Neuronal stem cell (in vitro differentiated cells): ENCODE results near the gene ERC1.

Experiments used
- DNase-seq: peaks from one replicate; pipeline ENCODE4 v3.0.0-alpha.2; 2013; ENCODE audit warnings: low spot score
- H2AFZ ChIP-seq: one replicate; pipeline ENCODE4 v1.6.1; 2013; ENCODE audit warnings: mild to moderate bottlenecking, low read length, inconsistent platforms
- H2AK5ac ChIP-seq: 2 replicates; pipeline ENCODE4 v1.6.1; 2013; ENCODE audit warnings: low read depth, mild to moderate bottlenecking, inconsistent platforms, low read length, moderate library complexity, mixed read lengths
- H2BK120ac ChIP-seq: 2 replicates; pipeline ENCODE4 v1.6.1; 2013; ENCODE audit warnings: low read depth, mild to moderate bottlenecking, inconsistent platforms, low read length, moderate library complexity, mixed read lengths
- H2BK12ac ChIP-seq: one replicate; pipeline ENCODE4 v1.6.1; 2013; ENCODE audit warnings: low read length, inconsistent platforms
- H2BK15ac ChIP-seq: 2 replicates; pipeline ENCODE4 v1.6.1; 2013; ENCODE audit warnings: mild to moderate bottlenecking, low read length, inconsistent platforms, mixed read lengths
- H2BK5ac ChIP-seq: one replicate; pipeline ENCODE4 v1.6.1; 2013; ENCODE audit warnings: inconsistent platforms, mild to moderate bottlenecking, low read length, moderate library complexity
- H3K14ac ChIP-seq: one replicate; pipeline ENCODE4 v1.6.1; 2013; ENCODE audit warnings: low read length, inconsistent platforms
- H3K18ac ChIP-seq: 2 replicates; pipeline ENCODE4 v1.6.1; 2013; ENCODE audit warnings: low read length, inconsistent platforms
- H3K23ac ChIP-seq: 2 replicates; pipeline ENCODE4 v1.6.1; 2013; ENCODE audit warnings: low read depth, mild to moderate bottlenecking, mixed read lengths, low read length, inconsistent platforms; ENCODE audit not compliant: poor library complexity
- H3K27ac ChIP-seq: replicated peaks from 3 replicates; pipeline ENCODE4 v1.5.1; 2013; ENCODE audit warnings: low read length, inconsistent platforms
- H3K27me3 ChIP-seq, 3 experiments: 2 replicates each; pipeline ENCODE4 v1.6.1; 2013; ENCODE audit warnings: low read length in 3 of 3, mild to moderate bottlenecking in 2 of 3, inconsistent platforms in 1 of 3, low read depth in 1 of 3, mixed read lengths in 1 of 3, moderate library complexity in 1 of 3; ENCODE audit not compliant: control insufficient read depth in 3 of 3, insufficient read depth in 3 of 3
- H3K36me3 ChIP-seq, 2 donors: replicated peaks in 1 of 2; 2 replicates each; pipeline ENCODE4 v1.6.1; 2013; ENCODE audit warnings: low read length in 2 of 2; ENCODE audit not compliant: control insufficient read depth in 2 of 2, insufficient read depth in 2 of 2
- H3K4ac ChIP-seq: 2 replicates; pipeline ENCODE4 v1.6.1; 2013; ENCODE audit warnings: inconsistent platforms, mild to moderate bottlenecking, low read length, moderate library complexity
- H3K4me1 ChIP-seq, 2 donors: 1 replicate in 1 of 2; 2 replicates in 1 of 2; pipeline ENCODE4 v1.6.1; 2013; ENCODE audit warnings: low read length in 2 of 2, low read depth in 1 of 2; ENCODE audit not compliant: control insufficient read depth in 2 of 2, insufficient read depth in 1 of 2
- H3K4me2 ChIP-seq: one replicate; pipeline ENCODE4 v1.6.1; 2013; ENCODE audit warnings: mild to moderate bottlenecking, low read length, inconsistent platforms; ENCODE audit not compliant: insufficient read depth, poor library complexity, severe bottlenecking
- H3K4me3 ChIP-seq, 2 donors: 2 replicates each; pipeline ENCODE4 v1.5.1; 2013; ENCODE audit warnings: low read length in 2 of 2, mild to moderate bottlenecking in 2 of 2, inconsistent platforms in 1 of 2, moderate library complexity in 1 of 2
- H3K79me1 ChIP-seq: one replicate; pipeline ENCODE4 v1.6.1; 2013; ENCODE audit warnings: low read depth, mild to moderate bottlenecking, inconsistent platforms, low read length, moderate library complexity
- H3K9ac ChIP-seq: one replicate; pipeline ENCODE4 v1.6.1; 2013; ENCODE audit warnings: mild to moderate bottlenecking, low read depth, low read length, inconsistent platforms; ENCODE audit not compliant: poor library complexity
- H3K9me3 ChIP-seq, 2 donors: replicated peaks in 1 of 2; 2 replicates each; pipeline versions ENCODE3 to v1.6.1; 2013; ENCODE audit warnings: low read length in 2 of 2, mild to moderate bottlenecking in 2 of 2, inconsistent platforms in 1 of 2, low read depth in 1 of 2, mixed read lengths in 1 of 2, moderate library complexity in 1 of 2; ENCODE audit not compliant: control insufficient read depth in 2 of 2, insufficient read depth in 1 of 2
- H4K8ac ChIP-seq: one replicate; pipeline ENCODE4 v1.6.1; 2013; ENCODE audit warnings: low read depth, mild to moderate bottlenecking, inconsistent platforms, low read length, moderate library complexity
- H4K91ac ChIP-seq: one replicate; pipeline ENCODE4 v1.6.1; 2013; ENCODE audit warnings: low read length, low read depth, mild to moderate bottlenecking, inconsistent platforms; ENCODE audit not compliant: poor library complexity
- WGBS, 2 donors: extraction: QIAGEN DNeasy Blood & Tissue Kit; methylation state at CpG; one replicate each; pipeline ENCODE4 v1.1.7; 2013; ENCODE audit warnings: missing lambda C conversion rate in 2 of 2, mixed read lengths in 1 of 2; ENCODE audit not compliant: insufficient read length in 2 of 2, insufficient replicate concordance in 1 of 2; ENCODE audit errors: extremely low coverage in 2 of 2; 5-methylcytosine and 5-hydroxymethylcytosine counted together

ERC1 gene

GRCh38 chr12:1518591-1519516, 527.8 kb downstream of the ERC1 start:
- Histone ChIP-seq H2AK5ac (peak overlapping the region; percentile 98), H2BK5ac (peak overlapping the region; percentile 89), H2BK12ac (peak overlapping the region; percentile 98), H3K36me3 (no peaks in the 10 kb centered on the region), H3K27ac (no peak overlapping the region), H3K18ac (peak overlapping the region; percentile 92), H3K14ac (peak overlapping the region; percentile 15), H3K79me1 (no peaks in the 10 kb centered on the region), H3K4ac (no peak overlapping the region), H3K27me3 (peaks cover 0 to 21% (median 0%) of the 10 kb centered on the region in 3 experiments), H3K9me3 (peaks cover 3 to 17% of the 10 kb centered on the region in 2 donors), H2BK120ac (peak overlapping the region; percentile 75), H3K4me1 (peaks cover 4 to 25% of the 10 kb centered on the region in 2 donors), H3K4me3 (no peak overlapping the region), H2AFZ (no peak overlapping the region), H4K8ac (no peak overlapping the region), H2BK15ac (peak overlapping the region; percentile 99), H3K9ac (no peak overlapping the region), H4K91ac (no peak overlapping the region), H3K23ac (no peak overlapping the region), H3K4me2 (no peak overlapping the region)
- no peak for DNase-seq
- WGBS, 2 donors: no CpG with 5 or more reads among the region's 29 CpGs

DNA sequence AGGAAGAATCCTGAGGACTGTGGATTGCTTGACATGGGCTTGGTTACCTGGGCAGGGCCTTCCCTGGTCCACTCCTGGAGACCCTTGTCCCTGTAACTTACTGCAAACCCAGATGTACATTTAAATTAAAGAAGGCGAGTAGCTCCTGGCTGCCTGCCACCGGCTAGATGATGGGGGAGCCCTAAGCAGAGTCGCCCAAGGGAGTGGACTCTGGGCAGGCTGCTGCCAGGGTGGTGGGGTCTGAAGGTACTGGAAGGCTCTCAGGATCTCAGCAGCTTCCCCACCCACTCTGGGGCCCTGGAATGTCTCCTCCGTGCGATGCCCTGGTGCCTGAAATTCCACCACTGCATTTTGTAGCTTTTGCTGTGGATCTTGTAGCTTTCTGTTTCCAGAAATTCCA, 528.6 kb downstream of the ERC1 start:
- Histone ChIP-seq H3K36me3 (no peaks in the 10 kb centered on the region), H2BK120ac (no peak overlapping the region), H3K4me3 (no peak overlapping the region), H4K91ac (no peak overlapping the region), H3K27ac (no peak overlapping the region), H3K4me1 (peaks cover 4 to 29% of the 10 kb centered on the region in 2 donors), H3K4me2 (no peak overlapping the region), H2BK12ac (no peak overlapping the region), H4K8ac (no peak overlapping the region), H3K9ac (no peak overlapping the region), H3K14ac (no peak overlapping the region), H2AK5ac (peak overlapping the region; percentile 87), H2BK5ac (peak overlapping the region; percentile 79), H2AFZ (no peak overlapping the region), H3K23ac (no peak overlapping the region), H3K27me3 (peaks cover 0 to 26% (median 0%) of the 10 kb centered on the region in 3 experiments), H3K18ac (peak overlapping the region; percentile 9), H3K4ac (no peak overlapping the region), H3K79me1 (no peaks in the 10 kb centered on the region), H2BK15ac (peak overlapping the region; percentile 80), H3K9me3 (peaks cover 2 to 17% of the 10 kb centered on the region in 2 donors)
- WGBS, 2 donors: no CpG with 5 or more reads among the region's 5 CpGs
- no peak for DNase-seq

DNA sequence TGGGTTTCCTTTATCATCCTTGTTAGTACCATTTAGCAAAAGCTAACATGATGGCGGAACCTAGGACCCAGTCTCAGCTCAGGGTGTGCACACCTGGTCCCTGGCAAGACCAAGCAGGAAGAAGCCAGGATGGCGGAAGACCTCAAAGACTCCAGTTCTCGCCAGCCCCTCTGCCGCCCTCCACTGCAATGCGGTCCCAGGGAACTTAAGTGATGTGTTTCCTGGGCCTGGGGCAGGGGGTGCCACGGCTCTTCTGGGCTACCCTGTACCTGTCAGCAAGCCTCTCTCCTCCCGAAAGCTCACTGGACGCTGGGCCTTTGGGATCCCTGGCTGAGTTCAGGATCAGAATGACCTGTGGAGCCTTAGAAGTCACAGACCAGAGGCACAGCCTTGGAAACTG, 532.0 kb downstream of the ERC1 start:
- DNase-seq: no peak
- no CpG with 5 or more reads among the region's 8 CpGs for WGBS, 2 donors
- peak overlapping the region; percentile 77 for H3K18ac ChIP-seq
- no peak overlapping the region for H3K9ac ChIP-seq
- no peak overlapping the region for H3K4me3 ChIP-seq
- H2BK120ac ChIP-seq: peak overlapping the region; percentile 2
- H3K23ac ChIP-seq: no peak overlapping the region
- H2AK5ac ChIP-seq: no peak overlapping the region
- no peaks in the 10 kb centered on the region for H3K79me1 ChIP-seq
- H2BK12ac ChIP-seq: no peak overlapping the region
- no peak overlapping the region for H2BK15ac ChIP-seq
- H2AFZ ChIP-seq: no peak overlapping the region
- no peak overlapping the region for H3K4ac ChIP-seq
- H3K27ac ChIP-seq: peak overlapping the region; percentile 48
- H4K91ac ChIP-seq: no peak overlapping the region
- no peak overlapping the region for H3K14ac ChIP-seq
- H3K9me3 ChIP-seq: peaks cover 0 to 3% of the 10 kb centered on the region in 2 donors
- H3K36me3 ChIP-seq: no peaks in the 10 kb centered on the region
- no peak overlapping the region for H3K4me2 ChIP-seq
- no peak overlapping the region for H2BK5ac ChIP-seq
- no peak overlapping the region for H4K8ac ChIP-seq
- H3K4me1 ChIP-seq: peaks cover 4 to 33% of the 10 kb centered on the region in 2 donors
- H3K27me3 ChIP-seq: peaks cover 0 to 48% (median 0%) of the 10 kb centered on the region in 3 experiments

GRCh38 chr12:1523558-1524050, 532.6 kb downstream of the ERC1 start:
- Histone ChIP-seq H3K4ac (no peak overlapping the region), H3K18ac (peak overlapping the region; percentile 49), H3K4me1 (peaks cover 4 to 30% of the 10 kb centered on the region in 2 donors), H3K4me2 (no peak overlapping the region), H3K79me1 (no peaks in the 10 kb centered on the region), H3K14ac (no peak overlapping the region), H2BK5ac (no peak overlapping the region), H4K8ac (no peak overlapping the region), H2BK120ac (peak overlapping the region; percentile 2), H3K27ac (peak overlapping the region; percentile 48), H3K27me3 (peaks cover 0 to 49% (median 0%) of the 10 kb centered on the region in 3 experiments), H3K4me3 (no peak overlapping the region), H3K9me3 (peaks cover 0 to 3% of the 10 kb centered on the region in 2 donors), H3K23ac (no peak overlapping the region), H4K91ac (peak overlapping the region; percentile 28), H2BK12ac (no peak overlapping the region), H3K9ac (no peak overlapping the region), H3K36me3 (no peaks in the 10 kb centered on the region), H2AFZ (peak overlapping the region; percentile 45), H2AK5ac (no peak overlapping the region), H2BK15ac (peak overlapping the region; percentile 41)
- no CpG with 5 or more reads among the region's 13 CpGs for WGBS, 2 donors
- no peak for DNase-seq
